GM21723 (cell line): ENCODE results near the gene PLBD1.

Experiments
- ATAC-seq: cut with Tn5 transposase; IDR thresholded peaks from one replicate; pipeline ENCODE4 v1.9.1; 2021; ENCODE audit warnings: mild to moderate bottlenecking, moderate library complexity; ENCODE audit not compliant: unreplicated experiment

Gene PLBD1

DNA sequence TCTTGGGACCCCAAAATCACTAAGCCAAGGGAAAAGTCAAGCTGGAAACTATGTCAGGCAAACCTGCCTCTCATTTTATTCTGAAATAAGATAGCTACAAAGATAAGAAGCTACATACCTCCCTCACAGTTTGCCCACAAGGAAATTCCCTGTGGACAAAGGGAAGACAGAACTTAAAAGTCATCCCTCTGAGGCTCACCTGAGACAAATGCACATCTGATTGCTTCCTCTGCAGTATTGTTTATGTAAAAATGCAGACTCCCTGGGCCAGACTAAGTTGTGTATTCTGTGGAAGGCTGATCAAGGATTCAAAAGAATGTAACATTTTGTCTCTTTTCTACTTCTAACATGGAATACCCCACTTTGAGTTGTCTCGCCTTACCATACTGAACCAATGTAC, 2.5 kb upstream of the PLBD1 start:
- ATAC-seq, result no peak

DNA sequence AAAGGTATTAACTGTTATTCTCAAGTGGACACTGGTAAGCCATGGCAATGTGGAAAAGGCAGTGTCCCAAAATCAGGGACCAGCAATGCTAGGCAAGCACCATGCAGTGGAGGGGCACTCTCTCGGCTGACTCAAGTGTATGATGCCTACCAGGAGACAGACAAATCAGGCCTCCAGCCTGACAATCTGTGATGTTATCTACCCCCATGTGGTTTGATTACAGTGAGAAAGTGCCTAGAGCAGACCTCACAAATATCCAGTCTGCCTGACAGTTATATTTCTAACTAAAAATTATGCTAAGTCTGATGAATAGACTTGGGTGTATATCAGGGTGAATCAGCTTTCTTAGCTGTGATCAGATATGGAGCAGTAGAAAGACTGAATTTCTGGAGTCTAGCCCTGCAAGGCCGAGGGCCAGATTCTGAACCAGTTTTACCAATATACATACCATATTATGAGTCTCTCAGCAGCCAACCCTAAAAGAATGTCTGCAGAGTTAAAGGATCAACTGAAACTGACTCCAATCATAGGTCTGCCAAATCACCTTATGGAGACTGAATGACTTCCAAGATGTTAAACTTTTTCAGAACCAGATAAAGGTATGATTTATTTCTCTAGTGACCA, 3.2 kb downstream of the PLBD1 start:
- ATAC-seq, result no peak

- no peak for ATAC-seq
Observed at GRCh38 chr12:14563046-14563445, 4.6 kb downstream of the PLBD1 start.

- no peak for ATAC-seq
Observed at GRCh38 chr12:14562279-14562678, 5.4 kb downstream of the PLBD1 start.

DNA sequence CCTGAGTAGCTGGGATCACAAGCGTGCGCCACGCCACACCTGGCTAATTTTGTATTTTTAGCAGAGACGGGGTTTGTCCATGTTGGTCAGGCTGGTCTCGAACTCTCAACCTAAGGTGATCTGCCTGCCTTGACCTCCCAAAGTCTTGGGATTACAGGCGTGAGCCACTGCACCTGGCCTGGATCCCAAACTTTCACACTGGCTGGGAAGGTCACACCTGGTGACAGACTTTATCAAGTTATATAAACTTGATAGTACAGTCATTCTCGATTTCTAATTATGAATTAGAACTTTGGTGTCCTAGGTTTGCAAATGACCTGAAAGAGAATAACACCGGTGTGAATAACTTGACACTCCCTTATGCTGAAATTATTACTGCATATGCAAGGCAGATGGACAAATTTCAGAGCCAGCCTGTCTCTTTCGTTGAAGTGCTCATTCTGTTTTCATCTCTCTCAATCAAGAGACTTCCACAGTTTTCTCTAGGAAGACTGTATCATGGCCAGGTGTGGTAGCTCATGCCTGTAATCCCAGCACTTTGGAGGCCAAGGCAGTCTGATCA, 5.9 kb downstream of the PLBD1 start:
- ATAC-seq, result no peak

DNA sequence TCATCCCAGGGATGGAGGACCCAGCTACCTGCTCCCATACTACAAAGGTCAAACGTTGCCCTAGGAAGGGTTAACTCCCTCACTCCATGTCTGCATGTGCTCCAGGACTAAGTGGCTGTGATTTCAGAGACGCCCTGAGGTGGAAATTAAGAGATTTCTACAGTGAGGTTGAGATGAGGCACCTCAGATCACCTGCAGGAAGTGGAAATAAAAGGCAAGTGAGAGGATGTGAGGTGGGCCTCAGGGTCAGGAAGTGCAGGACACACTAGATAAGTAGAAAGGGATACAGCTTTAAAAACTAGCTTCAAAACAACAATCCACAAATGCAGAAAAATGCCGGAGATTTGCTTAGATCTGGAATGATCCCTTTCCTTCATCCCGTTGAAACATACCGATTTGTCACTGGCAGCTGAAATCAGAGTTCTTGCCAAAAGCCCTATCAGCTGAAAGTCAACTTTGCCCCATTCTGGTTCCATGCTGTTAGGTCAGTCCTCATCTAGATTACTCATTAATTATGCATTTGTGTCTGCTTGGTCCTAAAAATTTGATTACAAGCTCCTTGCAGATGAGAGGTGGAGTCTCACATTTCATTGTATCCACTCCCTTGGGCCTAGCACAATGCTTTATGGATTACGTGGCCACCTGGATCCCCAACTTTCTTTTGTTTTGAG, 6.6 kb downstream of the PLBD1 start:
- no peak for ATAC-seq

DNA sequence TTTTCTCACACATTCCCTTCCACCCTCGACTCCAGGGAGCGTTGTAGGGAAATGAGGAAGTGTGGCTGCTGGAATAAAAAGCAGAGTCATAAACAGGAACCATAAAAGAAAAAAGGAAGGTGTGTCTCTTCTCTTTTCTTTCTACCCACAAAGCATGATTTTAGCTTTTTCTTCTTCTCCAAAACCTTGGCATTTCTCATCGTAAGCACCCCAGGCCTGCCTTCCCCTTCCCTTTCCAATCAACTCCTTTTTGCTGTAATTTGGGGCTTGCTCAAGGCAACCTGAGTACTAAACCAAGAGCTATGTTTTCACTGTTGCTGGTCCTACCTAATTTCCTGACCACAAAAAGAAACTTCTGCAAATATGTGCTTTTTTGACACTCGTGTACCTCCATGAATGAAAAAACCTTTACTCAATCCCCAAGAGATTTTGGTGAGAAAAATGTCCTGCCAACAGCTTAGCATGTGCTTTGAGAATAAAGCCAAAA, 9.2 kb downstream of the PLBD1 start:
- no peak for ATAC-seq

DNA sequence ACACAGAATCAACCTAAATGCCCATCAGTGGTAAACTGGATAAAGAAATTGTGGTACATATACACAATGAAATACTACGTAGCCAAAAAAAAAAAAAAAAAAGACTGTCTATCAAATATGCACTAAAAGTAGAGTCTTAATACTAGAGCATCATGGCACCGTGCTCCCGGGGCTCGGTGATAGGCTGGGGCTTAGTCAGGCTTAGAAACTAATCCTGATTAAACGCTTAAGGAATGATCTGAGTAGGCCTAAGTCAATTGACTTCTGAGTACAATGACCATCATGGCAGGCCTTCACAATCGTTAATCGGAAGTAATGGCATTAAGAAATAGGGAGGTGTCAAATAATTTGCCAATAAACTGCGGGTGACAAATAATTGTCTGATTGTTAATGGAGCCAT, 9.7 kb downstream of the PLBD1 start:
- no peak for ATAC-seq

GRCh38 chr12:14554281-14555007, 13.2 kb downstream of the PLBD1 start:
- ATAC-seq, result no peak

DNA sequence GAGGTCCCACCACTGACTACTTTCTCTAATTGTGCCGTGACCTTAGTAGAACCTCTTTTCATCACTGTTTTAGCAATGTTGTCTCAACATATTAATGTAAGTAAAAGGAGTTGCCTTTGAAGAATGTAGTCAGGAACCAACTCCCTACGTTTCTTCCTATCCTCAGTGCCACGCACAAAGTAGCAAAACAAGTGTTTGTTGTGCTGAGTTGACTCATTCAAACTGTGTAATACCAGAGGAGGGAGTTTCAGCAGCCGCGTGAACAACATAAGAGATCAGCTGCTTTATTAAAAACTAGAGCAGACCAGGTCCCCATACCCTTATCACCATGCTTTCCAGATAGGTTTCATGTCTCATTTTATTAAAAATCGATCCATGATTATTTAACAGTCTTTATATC, 19.1 kb downstream of the PLBD1 start:
- no peak for ATAC-seq

- ATAC-seq, result no peak
Observed at GRCh38 chr12:14547571-14547970, 20.1 kb downstream of the PLBD1 start.

- no peak for ATAC-seq
Observed at GRCh38 chr12:14545144-14546124, 22.2 kb downstream of the PLBD1 start.

DNA sequence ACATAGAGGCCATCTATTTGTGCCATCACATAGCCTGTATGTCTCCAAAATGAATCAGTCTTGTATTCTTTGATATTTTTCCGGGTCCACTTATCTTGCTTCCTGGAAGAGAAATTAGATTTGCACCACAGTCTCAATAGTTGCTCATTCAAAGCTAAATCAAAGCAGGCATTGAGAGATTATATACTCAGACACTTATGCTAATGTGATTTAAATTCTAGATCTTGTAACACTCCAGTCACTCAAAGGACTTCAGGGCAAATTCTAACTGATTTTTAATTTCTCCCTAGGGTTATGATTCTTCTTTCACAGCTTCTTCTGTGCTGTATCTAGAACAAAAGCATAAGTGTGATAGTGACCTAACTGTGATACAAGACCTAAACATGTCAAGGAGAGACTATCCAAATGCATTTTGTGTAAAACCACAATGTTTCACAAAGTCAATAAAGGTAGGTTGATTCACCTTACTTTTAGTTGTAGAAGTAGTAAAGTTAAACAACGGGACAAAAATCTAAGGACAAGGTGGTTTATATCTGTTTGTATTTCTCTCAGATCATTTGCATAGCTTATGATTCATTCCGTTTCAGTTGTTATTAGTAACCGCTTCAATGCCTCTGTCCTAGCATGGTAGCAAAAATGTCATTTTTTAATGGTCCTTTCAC, 26.8 kb downstream of the PLBD1 start:
- ATAC-seq, result peak; percentile 67

- ATAC-seq, result no peak
Observed at GRCh38 chr12:14537088-14537487, 30.6 kb downstream of the PLBD1 start.

- ATAC-seq, result no peak
Observed at GRCh38 chr12:14532152-14532551, 35.5 kb downstream of the PLBD1 start.

- ATAC-seq, result no peak
Observed at GRCh38 chr12:14525964-14526363, 41.7 kb downstream of the PLBD1 start.

- no peak for ATAC-seq
Observed at GRCh38 chr12:14521822-14522221, 45.9 kb downstream of the PLBD1 start.

GRCh38 chr12:14514946-14515345, 52.7 kb downstream of the PLBD1 start:
- ATAC-seq, result no peak

DNA sequence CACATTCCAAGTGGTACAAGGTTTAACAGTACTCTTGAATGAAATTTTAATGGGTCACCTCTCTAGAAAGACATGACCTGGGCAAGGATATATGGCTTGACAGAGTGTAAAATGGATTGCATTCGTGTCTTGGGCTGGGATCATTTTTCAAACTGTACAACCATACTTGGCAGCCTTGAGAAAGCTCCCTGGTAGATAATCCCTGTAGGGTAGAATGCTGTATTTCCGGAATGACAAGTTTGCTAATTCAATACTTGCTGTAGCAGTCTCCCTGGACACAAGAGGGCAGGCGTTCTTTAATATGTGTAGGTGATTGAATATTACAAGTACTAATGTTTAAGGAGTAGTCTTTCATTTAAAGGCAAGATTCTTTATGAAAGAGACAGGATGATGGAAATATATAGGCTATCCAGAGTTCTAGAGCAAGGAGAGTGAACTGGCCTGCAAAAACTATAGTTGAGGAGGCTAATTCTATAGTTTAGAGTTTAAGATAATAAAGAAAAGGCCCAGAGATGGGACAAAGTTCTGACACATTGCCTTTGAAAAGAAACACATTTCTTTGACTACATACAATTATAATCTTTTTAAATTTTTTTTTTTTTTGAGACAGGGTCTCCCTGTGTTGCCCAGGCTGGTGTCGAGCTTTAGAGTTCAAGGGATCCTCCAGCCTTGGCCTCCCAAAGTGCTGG, 53.4 kb downstream of the PLBD1 start:
- ATAC-seq, result peak; percentile 59
